ENCODE data around the gene SLAMF6. TPM values are rescaled to one million over a fixed set of nuclear protein-coding genes. Genes with fewer than 3 reads are reported as not detected.
A peak's percentile ranks its signal among the peaks of the same experiment; 100 is the strongest.

Gene SLAMF6
- total and polyA plus RNA-seq, 10 of the 15 experiments (the other 5 are each of a cell fraction or from before 2014, with no cell fraction given): 20.5 to 89.6 (median 36.5) TPM

GRCh38 chr1:160522622-160523345 is at the start of gene SLAMF6 (continued):
- TF ChIP-seq RAD51 (IDR thresholded peaks at IDR 0.05): peak; percentile 9; the same call in 1 of the 2 replicates
- no peak; the same call in 1 of the 2 replicates for TF ChIP-seq YY1 (IDR thresholded peaks at IDR 0.05; ENCODE audit: low read depth, low read length)
- 0 out of 4 replicates have a peak, but pooled peaks of 1 of the 2 experiments have one; percentile 14 for TF ChIP-seq CEBPB (IDR thresholded peaks at IDR 0.05; ENCODE audit: borderline replicate concordance in 1 of 2, low read depth in 2 of 2, low read length in 2 of 2)
- TF ChIP-seq HDAC6 (IDR thresholded peaks at IDR 0.05; ENCODE audit: unreplicated experiment): peak; percentile 34
- no peak for TF ChIP-seq CEBPZ (IDR thresholded peaks at IDR 0.05; ENCODE audit: low read depth, low read length)
- peak; percentile 55; the same call in 1 of the 2 replicates for TF ChIP-seq TAF1 (IDR thresholded peaks at IDR 0.05; ENCODE audit: borderline replicate concordance, low read depth, low read length)
- TF ChIP-seq ZBTB33 (IDR thresholded peaks at IDR 0.05): no peak
- peak; percentile 78; the same call in 1 of the 2 replicates for TF ChIP-seq PML (IDR thresholded peaks at IDR 0.05; ENCODE audit: low read length)
- 0 out of 2 replicates have a peak, but pooled peaks have one; percentile 65 for TF ChIP-seq CBFB (IDR thresholded peaks at IDR 0.05; ENCODE audit: low read depth)
- TF ChIP-seq ZBTB11 (CRISPR knock-in tag; IDR thresholded peaks at IDR 0.05): no peak
- TF ChIP-seq NFYB (IDR thresholded peaks at IDR 0.05; ENCODE audit: insufficient read depth, low read depth, low read length): no peak
- no peak for TF ChIP-seq ZNF24 (IDR thresholded peaks at IDR 0.05)
- TF ChIP-seq BCLAF1 (IDR thresholded peaks at IDR 0.05): no peak
- no peak for TF ChIP-seq DPF2 (IDR thresholded peaks at IDR 0.05)
- peak; percentile 47; the same call in 1 of the 2 replicates for TF ChIP-seq FOXM1 (IDR thresholded peaks at IDR 0.05; ENCODE audit: low read depth, low read length)
- no peak for TF ChIP-seq HDAC2 (IDR thresholded peaks at IDR 0.05)
- no peak for TF ChIP-seq CHD4 (IDR thresholded peaks at IDR 0.05)
- 0 out of 2 replicates have a peak, but pooled peaks have one; percentile 41 for TF ChIP-seq SIN3A (IDR thresholded peaks at IDR 0.05; ENCODE audit: low read depth, low read length)
